Endothelial cell of umbilical vein (primary cell): Measurements from ENCODE around the gene POU5F1. TPM values are rescaled to one million over a fixed set of nuclear protein-coding genes. Genes with fewer than 3 reads are reported as not detected.

Source experiments
- BruUV-seq: library from RNA; stranded (reverse); fragments of 400-500 nt; replicated peaks from 2 replicates; lab custom pipeline; 2021; lab: Mats Ljungman, UMichigan
- CTCF ChIA-PET: fragments of 300-600, 350-600 bp; sonication (Branson Sonifier 250); formaldehyde crosslinking; loops from one replicate; lab custom pipeline; 2021; ENCODE audit warnings: antibody characterized with exemption, inconsistent platforms; lab: Charles Lee
- POLR2A ChIA-PET: fragments of 300-600, 350-600 bp; sonication (Branson Sonifier 250); formaldehyde crosslinking; loops from one replicate; lab custom pipeline; 2021; ENCODE audit warnings: antibody characterized with exemption, inconsistent platforms; lab: Charles Lee
- DNase-seq: peaks from one replicate; pipeline ENCODE4 v3.0.0-alpha.2; 2011; ENCODE audit warnings: low read depth, low spot score
- FAIRE-seq: peaks from 2 replicates; lab custom pipeline; 2011; peaks lifted over from hg19 to GRCh38; lab: Jason Lieb, UNC
- H2AFZ ChIP-seq: 2 replicates; pipeline ENCODE4 v1.6.0; 2012; ENCODE audit warnings: low read depth, low read length, control low read depth, inconsistent platforms
- H3K27ac ChIP-seq: 2 replicates; pipeline ENCODE4 v1.5.1; 2011; ENCODE audit warnings: low read depth, mild to moderate bottlenecking, control low read depth, low read length, moderate library complexity; ENCODE audit not compliant: insufficient read depth
- H3K27me3 ChIP-seq, 2 experiments: 2 replicates each; pipeline versions ENCODE4 v1.6.0 to v1.6.1; 2011; ENCODE audit warnings: low read length in 2 of 2, mixed read lengths in 1 of 2; ENCODE audit not compliant: control insufficient read depth in 2 of 2, insufficient read depth in 2 of 2
- H3K36me3 ChIP-seq, 2 experiments: 2 replicates in 1 of 2; 3 replicates in 1 of 2; pipeline ENCODE4 v1.5.1; 2011; ENCODE audit warnings: low read length in 2 of 2, mild to moderate bottlenecking in 1 of 2, moderate library complexity in 1 of 2; ENCODE audit not compliant: control insufficient read depth in 2 of 2, insufficient read depth in 2 of 2; ENCODE audit errors: extremely low read depth in 1 of 2
- H3K4me1 ChIP-seq: 3 replicates; pipeline ENCODE4 v1.5.1; 2011; ENCODE audit warnings: mild to moderate bottlenecking, low read length; ENCODE audit not compliant: control insufficient read depth, insufficient read depth; ENCODE audit errors: extremely low read depth
- H3K4me2 ChIP-seq: 2 replicates; pipeline ENCODE4 v1.6.1; 2011; ENCODE audit warnings: low read length, control low read depth, mixed read lengths; ENCODE audit not compliant: insufficient read depth
- H3K4me3 ChIP-seq, 3 experiments: fragments of 200-600 bp in 1 of 3; sonication (generic), shearing (Covaris generic) in 1 of 3; replicated peaks in 1 of 3; 2 replicates each; pipeline ENCODE4 v1.5.1; 2011 to 2016; ENCODE audit warnings: control low read depth in 3 of 3, low read length in 3 of 3, mild to moderate bottlenecking in 2 of 3, inconsistent platforms in 1 of 3, low read depth in 1 of 3, moderate library complexity in 1 of 3; ENCODE audit not compliant: insufficient read depth in 1 of 3
- H3K79me2 ChIP-seq: 2 replicates; pipeline ENCODE4 v1.6.0; 2012; ENCODE audit warnings: low read length, inconsistent platforms; ENCODE audit not compliant: control insufficient read depth, insufficient read depth
- H3K9ac ChIP-seq: replicated peaks from 2 replicates; pipeline ENCODE3; 2011; ENCODE audit warnings: low read length, control low read depth; ENCODE audit not compliant: insufficient read depth; ENCODE audit errors: extremely low read depth
- H3K9me1 ChIP-seq: replicated peaks from 3 replicates; pipeline ENCODE4 v1.6.0; 2011; ENCODE audit warnings: mild to moderate bottlenecking, low read length; ENCODE audit not compliant: control insufficient read depth, insufficient read depth; ENCODE audit errors: extremely low read depth
- H3K9me3 ChIP-seq: replicated peaks from 2 replicates; pipeline ENCODE4 v1.5.1; 2012; ENCODE audit warnings: low read length, inconsistent platforms; ENCODE audit not compliant: control insufficient read depth, insufficient read depth
- H4K20me1 ChIP-seq: replicated peaks from 2 replicates; pipeline ENCODE3; 2011; ENCODE audit warnings: mild to moderate bottlenecking, low read length; ENCODE audit not compliant: control insufficient read depth, insufficient read depth; ENCODE audit errors: extremely low read depth
- CTCF ChIP-seq, 2 donors: IDR thresholded peaks; 1 replicate in 1 of 2; 2 replicates in 1 of 2; pipeline ENCODE4 v1.5.1; 2011; ENCODE audit warnings: low read length in 2 of 2, mild to moderate bottlenecking in 2 of 2, moderate library complexity in 2 of 2, control low read depth in 1 of 2, inconsistent platforms in 1 of 2, low read depth in 1 of 2; ENCODE audit not compliant: insufficient read depth in 1 of 2; ENCODE audit errors: extremely low read depth in 1 of 2
- EZH2 ChIP-seq: IDR thresholded peaks from 2 replicates; pipeline ENCODE4 v1.6.1; 2012; ENCODE audit warnings: borderline replicate concordance, low read depth, mild to moderate bottlenecking, moderate library complexity, low read length, inconsistent platforms; ENCODE audit not compliant: severe bottlenecking
- FOS ChIP-seq: IDR thresholded peaks from 2 replicates; pipeline ENCODE4 v1.6.1; 2011; ENCODE audit warnings: mild to moderate bottlenecking, low read length, moderate library complexity, borderline replicate concordance; ENCODE audit not compliant: insufficient read depth
- GATA2 ChIP-seq: IDR thresholded peaks from 2 replicates; pipeline ENCODE4 v1.7.0; 2011; ENCODE audit warnings: low read depth, mild to moderate bottlenecking, moderate library complexity, mixed read lengths, low read length; ENCODE audit not compliant: insufficient read length, insufficient read depth
- JUN ChIP-seq: IDR thresholded peaks from 2 replicates; pipeline ENCODE4 v1.6.1; 2011; ENCODE audit warnings: borderline replicate concordance, low read depth; ENCODE audit not compliant: insufficient read length, insufficient read depth
- MAX ChIP-seq: IDR thresholded peaks from 2 replicates; pipeline ENCODE4 v1.6.1; 2011; ENCODE audit not compliant: insufficient read depth, insufficient read length
- MYC ChIP-seq: IDR thresholded peaks from one replicate; pipeline ENCODE4 v1.6.1; 2011; ENCODE audit warnings: mild to moderate bottlenecking, low read depth, low read length
- POLR2A ChIP-seq: IDR thresholded peaks from 2 replicates; pipeline ENCODE4 v1.6.1; 2012; ENCODE audit warnings: low read depth, mild to moderate bottlenecking, control low read depth, low read length
- POLR2AphosphoS5 ChIP-seq: IDR thresholded peaks from 2 replicates; pipeline ENCODE4 v1.6.1; 2012; ENCODE audit warnings: low read depth, mild to moderate bottlenecking, control low read depth, low read length, moderate library complexity; ENCODE audit not compliant: insufficient read depth
- dilution Hi-C: fragments of 300-500 bp; cut with MboI; formaldehyde crosslinking; loops from one replicate; pipeline ENCODE4 v1.15.0; 2019; ENCODE audit warnings: low sequenced_read_pairs; ENCODE audit not compliant: extremely low pct_ligation_motif_present
- intact Hi-C: fragments of 100-400 bp; cut with micrococcal nuclease; formaldehyde crosslinking; loops from one replicate; pipeline ENCODE4 v1.10.0; 2022
- polyA plus RNA-seq, 4 experiments: library from polyadenylated mRNA; depleted of rRNA in 3 of 4; stranded (reverse) in 3 of 4; unstranded in 1 of 4; fragments of >200 nt; gene quantifications; 2 replicates each; pipeline versions ENCODE4 v1.2.1 to v1.2.3, GENCODE V29; 2011 to 2012; ENCODE audit warnings: missing spikeins in 1 of 4
- total RNA-seq: library from RNA; stranded (reverse); gene quantifications from 2 replicates; pipeline ENCODE4 v1.2.3, GENCODE V29; 2021

Gene POU5F1
- total and polyA plus RNA-seq, 2 donors (not counting 3 experiments of a cell fraction or from before 2014, with no cell fraction given) = 0.63 TPM; not detected in 1

GRCh38 chr6:31157513-31158139 is 12.9 kb downstream of the POU5F1 start, which contains the start of gene CCHCR1:
Gene CCHCR1, minus strand, starts transcription at chr6:31157802. Its CDS starts 202 bp downstream, at chr6:31157600.
- no peaks in the 10 kb centered on the region for H3K9me1 ChIP-seq
- peak within 1 kb of the TSS; percentile 96 for H2AFZ ChIP-seq
- ChIA-PET POLR2A (interaction anchor here (1.3 kb wide), 1 partner anchor 10 kb away, joined by 3 read pairs; no protein-coding TSS in a partner anchor), CTCF (interaction anchor here (0.6 to 3.7 kb wide), 10 partner anchors 10 to 370 kb away, joined by 3 to 16 read pairs (median 4); partner anchors contain the start of gene PSORS1C2)
- H4K20me1 ChIP-seq = no peaks in the 10 kb centered on the region
- intact Hi-C loops = loop anchor here (1.0 kb wide), 3 partner anchors 23 to 35 kb away; no protein-coding TSS in a partner anchor
- FAIRE-seq (no peak), DNase-seq (no peak)
- H3K4me2 ChIP-seq = peak within 1 kb of the TSS; percentile 97
- H3K27me3 ChIP-seq = no peaks in the 10 kb centered on the region
- H3K4me3 ChIP-seq = peak within 1 kb of the TSS; percentile 72 to 90 (median 90)
- H3K9me3 ChIP-seq = no peaks in the 10 kb centered on the region
- H3K9ac ChIP-seq = peak within 1 kb of the TSS; percentile 89
- H3K79me2 ChIP-seq = peaks cover 15% of the 10 kb centered on the region
- no peaks in the 10 kb centered on the region for H3K36me3 ChIP-seq
- H3K27ac ChIP-seq = peak within 1 kb of the TSS; percentile 30
- dilution Hi-C loops = no loop called here
- BruUV-seq = no TSS peak
- peaks cover 12% of the 10 kb centered on the region for H3K4me1 ChIP-seq
- TF ChIP-seq MYC (no peak), FOS (no peak), CTCF (IDR thresholded peaks at IDR 0.05; ENCODE audit: extremely low read depth in 1 of 2, insufficient read depth in 1 of 2, low read depth in 1 of 2, low read length in 2 of 2) (no peak), POLR2A (no peak), POLR2AphosphoS5 (no peak), MAX (no peak), GATA2 (no peak), EZH2 (no peak), JUN (no peak)
